AG04450 (cell line): ENCODE measurements around the gene FBXL7. TPM values are rescaled to one million over a fixed set of nuclear protein-coding genes. Genes with fewer than 3 reads are reported as not detected.

Experiments used
- CTCF ChIA-PET: fragments of 300-600, 350-600 bp; formaldehyde crosslinking; extraction: SDS; loops from one replicate; lab custom pipeline; 2022; ENCODE audit warnings: antibody characterized with exemption, inconsistent platforms; lab: Charles Lee
- POLR2A ChIA-PET: fragments of 350-600 bp; formaldehyde crosslinking; extraction: SDS; loops from one replicate; lab custom pipeline; 2021; ENCODE audit warnings: antibody characterized with exemption, inconsistent platforms; lab: Yijun Ruan, JAX
- DNase-seq: peaks from one replicate; pipeline ENCODE4 v3.0.0-alpha.2; 2011; ENCODE audit warnings: low read depth, low spot score
- H3K27ac ChIP-seq: one replicate; pipeline ENCODE4 v1.5.1; 2012; ENCODE audit warnings: low read depth, low read length, control low read depth
- H3K27me3 ChIP-seq: one replicate; pipeline ENCODE4 v1.6.0; 2012; ENCODE audit warnings: low read length; ENCODE audit not compliant: control insufficient read depth, insufficient read depth
- H3K4me3 ChIP-seq: 2 replicates; pipeline ENCODE4 v1.5.1; 2011; ENCODE audit warnings: mild to moderate bottlenecking, low read depth, low read length, control low read depth
- H3K9me3 ChIP-seq: 2 replicates; pipeline ENCODE4 v1.5.1; 2012; ENCODE audit warnings: low read length; ENCODE audit not compliant: control insufficient read depth, insufficient read depth
- CTCF ChIP-seq: IDR thresholded peaks from 2 replicates; pipeline ENCODE4 v1.5.1; 2011; ENCODE audit warnings: low read depth, low read length, control low read depth, inconsistent platforms
- polyA plus RNA-seq: library from polyadenylated mRNA; depleted of rRNA; stranded (reverse); fragments of >200 nt; gene quantifications from 2 replicates; pipeline ENCODE4 v1.2.3, GENCODE V29; 2011

The FBXL7 gene
- polyA plus RNA-seq, 1 experiment, result 10.4 TPM

DNA sequence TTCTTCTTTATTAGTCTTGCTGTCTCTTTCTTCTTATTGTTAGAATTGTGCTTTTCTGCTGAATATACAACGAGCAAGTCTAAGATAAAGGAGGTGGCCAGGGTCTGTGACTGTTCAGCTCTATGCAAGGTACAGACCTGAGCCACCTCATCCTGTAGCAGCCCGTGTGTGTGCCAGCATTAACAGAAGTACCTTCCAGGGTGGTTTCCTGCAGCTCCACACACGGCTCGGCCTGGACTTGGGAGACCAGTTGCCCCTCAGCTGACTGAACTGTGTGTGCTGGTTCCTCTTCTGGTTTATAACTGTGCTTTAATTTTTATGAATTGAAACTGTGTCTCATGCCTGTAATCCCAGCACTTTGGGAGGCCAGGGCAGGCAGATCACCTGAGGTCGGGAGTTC lies 70.5 kb downstream of the FBXL7 start:
- no peaks in the 10 kb centered on the region for H3K27me3 ChIP-seq
- no peak overlapping the region for H3K4me3 ChIP-seq
- no peak for TF ChIP-seq CTCF
- H3K9me3 ChIP-seq, result no peaks in the 10 kb centered on the region
- H3K27ac ChIP-seq, result no peak overlapping the region
- POLR2A ChIA-PET, result no interaction called here
- CTCF ChIA-PET, result no interaction called here
- no peak for DNase-seq

DNA sequence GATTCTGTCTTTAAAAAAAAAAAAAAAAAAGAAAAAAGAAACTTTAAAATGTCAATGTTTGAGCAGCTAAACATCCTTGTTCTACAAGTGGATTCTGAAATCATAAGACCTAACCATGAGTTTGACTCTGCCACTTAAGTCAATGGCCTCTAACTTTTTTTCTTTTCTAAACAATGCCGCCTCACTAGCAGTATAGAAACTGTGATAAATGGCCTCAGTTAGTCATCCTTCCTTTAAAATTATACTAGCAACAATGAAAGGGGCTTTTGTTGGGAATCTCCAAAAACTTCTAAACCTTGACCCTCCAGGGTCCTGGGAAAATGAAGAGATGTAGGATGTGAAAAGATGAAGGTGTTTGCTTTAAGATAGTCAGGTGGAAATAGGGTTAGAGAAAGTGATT lies 71.1 kb downstream of the FBXL7 start:
- Histone ChIP-seq H3K27me3 (no peaks in the 10 kb centered on the region), H3K9me3 (no peaks in the 10 kb centered on the region), H3K27ac (no peak overlapping the region), H3K4me3 (no peak overlapping the region)
- DNase-seq, result no peak
- CTCF ChIA-PET, result no interaction called here
- no peak for TF ChIP-seq CTCF
- POLR2A ChIA-PET, result no interaction called here

DNA sequence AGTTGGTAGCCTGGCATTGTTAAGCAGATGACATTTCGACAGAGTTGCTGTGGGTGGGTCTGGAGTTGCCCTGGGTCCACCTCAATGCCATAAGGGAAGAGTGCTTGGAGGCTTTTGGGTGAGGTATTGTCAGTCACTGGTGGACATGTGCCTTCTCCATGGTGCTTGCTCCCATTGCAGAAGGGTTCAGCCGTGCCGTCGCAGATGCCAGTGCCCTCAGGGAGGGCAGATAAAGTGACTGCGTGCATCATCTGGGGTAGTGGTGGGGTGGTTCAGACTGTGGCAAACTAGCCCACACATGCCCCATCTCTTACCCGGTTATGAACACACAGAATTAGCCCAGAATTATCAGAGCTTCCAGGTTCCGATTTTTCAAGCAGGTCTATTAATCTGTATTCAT lies 71.6 kb downstream of the FBXL7 start:
- Histone ChIP-seq H3K4me3 (no peak overlapping the region), H3K27me3 (no peaks in the 10 kb centered on the region), H3K27ac (no peak overlapping the region), H3K9me3 (no peaks in the 10 kb centered on the region)
- ChIA-PET CTCF (no interaction called here), POLR2A (no interaction called here)
- no peak for TF ChIP-seq CTCF
- no peak for DNase-seq

- no peak for TF ChIP-seq CTCF
Observed at GRCh38 chr5:15573590-15573989, 73.6 kb downstream of the FBXL7 start.

GRCh38 chr5:15574128-15574527 lies 74.1 kb downstream of the FBXL7 start:
- Histone ChIP-seq H3K4me3 (no peak overlapping the region), H3K9me3 (no peaks in the 10 kb centered on the region)
- CTCF ChIA-PET, result interaction anchor here (0.9 kb wide), 1 partner anchor 419 kb away, joined by 3 read pairs; no protein-coding TSS in a partner anchor

More at GRCh38 chr5:15573590-15573989, 73.6 kb downstream of the FBXL7 start:
- ChIA-PET POLR2A (no interaction called here), CTCF (interaction anchor here (0.9 kb wide), 1 partner anchor 420 kb away, joined by 3 read pairs; no protein-coding TSS in a partner anchor)
- H3K4me3 ChIP-seq, result no peak overlapping the region
- no peaks in the 10 kb centered on the region for H3K27me3 ChIP-seq
- no peak overlapping the region for H3K27ac ChIP-seq
- no peak for DNase-seq
- no peaks in the 10 kb centered on the region for H3K9me3 ChIP-seq

More at GRCh38 chr5:15574128-15574527, 74.1 kb downstream of the FBXL7 start:
- no peak for DNase-seq
- POLR2A ChIA-PET, result no interaction called here
- Histone ChIP-seq H3K27me3 (no peaks in the 10 kb centered on the region), H3K27ac (no peak overlapping the region)
- TF ChIP-seq CTCF, result no peak
